NCI-H146 treated with DMSO at 0.1 percent for 48 hours (cell line): Measurements from ENCODE around the gene PCDHB12.

ENCODE experiments used
- DNase-seq: peaks from one replicate; lab custom pipeline; 2025; ENCODE audit not compliant: unreplicated experiment; lab: John Stamatoyannopoulos, UW

Gene PCDHB12

GRCh38 chr5:141260458-141261237 lies 52.1 kb downstream of the PCDHB12 start:
- no peak for DNase-seq

- no peak for DNase-seq
Measured at GRCh38 chr5:141261238-141261546, 52.7 kb downstream of the PCDHB12 start.
